IPS-15b (cell line): ENCODE measurements around the gene GDPD2.
"Not testable (repeated sequence)": the region's sequence is repeated elsewhere in the genome, so short reads cannot be mapped to it uniquely, and the experiment has no call there.

Experiments
- H3K27me3 ChIP-seq: one replicate; pipeline ENCODE4 v1.6.1; 2013; ENCODE audit warnings: low read length; ENCODE audit not compliant: control insufficient read depth, insufficient read depth
- H3K36me3 ChIP-seq: one replicate; pipeline ENCODE4 v1.6.1; 2013; ENCODE audit warnings: low read length; ENCODE audit not compliant: control insufficient read depth, insufficient read depth
- H3K4me1 ChIP-seq: one replicate; pipeline ENCODE4 v1.6.1; 2013; ENCODE audit warnings: mild to moderate bottlenecking, low read length; ENCODE audit not compliant: control insufficient read depth, insufficient read depth
- H3K4me3 ChIP-seq: one replicate; pipeline ENCODE4 v1.5.1; 2013; ENCODE audit warnings: low read depth, low read length
- H3K9ac ChIP-seq: one replicate; pipeline ENCODE4 v1.6.1; 2013; ENCODE audit warnings: low read depth, mild to moderate bottlenecking, low read length
- H3K9me3 ChIP-seq: one replicate; pipeline ENCODE4 v1.6.1; 2013; ENCODE audit warnings: mild to moderate bottlenecking, low read length; ENCODE audit not compliant: control insufficient read depth, insufficient read depth

Gene GDPD2

GRCh38 chrX:70422851-70423341 lies at the start of gene GDPD2:
TSS of gene GDPD2 (plus strand) at chrX:70423314. CDS start at chrX:70424985, 1,671 bp downstream.
- peaks cover 9% of the 10 kb centered on the region for H3K36me3 ChIP-seq
- peaks cover 11% of the 10 kb centered on the region for H3K4me1 ChIP-seq
- H3K4me3 ChIP-seq = peak within 1 kb of the TSS; percentile 65
- H3K9me3 ChIP-seq = no peaks in the 10 kb centered on the region
- H3K9ac ChIP-seq = peak within 1 kb of the TSS; percentile 24
- H3K27me3 ChIP-seq = no peaks in the 10 kb centered on the region

DNA sequence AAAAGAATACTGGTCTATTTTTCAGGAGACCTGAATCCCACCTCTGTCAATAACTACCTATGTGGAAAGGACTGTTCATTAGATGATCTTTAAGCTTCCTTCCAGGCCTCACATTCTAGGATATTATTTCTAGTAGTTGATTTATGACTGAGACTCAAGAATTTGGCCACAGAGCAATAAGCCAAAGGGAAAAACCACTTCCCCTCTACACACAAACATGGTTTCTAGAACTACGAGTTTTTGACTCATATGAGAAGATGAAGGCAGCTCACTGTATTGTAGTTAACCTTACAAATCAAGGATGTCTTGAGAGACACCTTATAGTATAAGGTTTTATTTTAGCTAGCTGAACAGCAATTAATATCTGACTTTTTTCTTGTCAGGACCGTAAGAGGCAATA lies 36.9 kb upstream of the GDPD2 start:
- Histone ChIP-seq H3K9me3 (no peaks in the 10 kb centered on the region), H3K27me3 (no peaks in the 10 kb centered on the region), H3K9ac (no peak overlapping the region), H3K36me3 (no peaks in the 10 kb centered on the region), H3K4me3 (no peak overlapping the region), H3K4me1 (no peaks in the 10 kb centered on the region)

DNA sequence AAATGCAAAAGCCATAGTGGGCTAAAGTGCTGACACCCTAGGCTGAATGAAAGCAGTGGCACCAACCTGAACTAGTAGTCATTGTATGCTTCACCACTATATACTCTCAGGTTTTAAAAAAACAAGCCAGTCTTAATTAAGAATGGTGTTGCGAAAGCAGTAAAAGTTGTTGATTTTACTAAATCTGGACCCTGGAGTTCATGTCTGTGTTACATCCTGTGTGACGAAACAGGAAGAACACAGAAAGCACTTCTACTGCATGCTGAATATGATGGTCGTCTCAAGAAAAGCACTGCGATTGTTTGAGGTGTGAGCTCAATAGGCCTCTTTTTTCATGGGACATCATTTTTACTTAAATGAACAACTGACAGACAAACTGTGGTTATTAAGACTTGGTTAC lies 24.2 kb upstream of the GDPD2 start:
- peaks cover 2% of the 10 kb centered on the region for H3K36me3 ChIP-seq

DNA sequence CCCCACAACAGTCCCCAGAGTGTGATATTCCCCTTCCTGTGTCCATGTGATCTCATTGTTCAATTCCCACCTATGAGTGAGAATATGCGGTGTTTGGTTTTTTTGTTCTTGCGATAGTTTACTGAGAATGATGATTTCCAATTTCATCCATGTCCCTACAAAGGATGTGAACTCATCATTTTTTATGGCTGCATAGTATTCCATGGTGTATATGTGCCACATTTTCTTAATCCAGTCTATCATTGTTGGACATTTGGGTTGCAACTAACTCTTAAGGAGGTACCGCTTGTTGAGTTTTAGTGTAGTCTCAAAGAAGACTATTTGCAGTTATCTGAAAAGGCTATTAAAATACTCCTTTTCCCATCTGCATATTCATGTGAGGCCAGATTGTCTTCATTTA lies 22.9 kb upstream of the GDPD2 start:
- not testable (repeated sequence) for H3K9ac ChIP-seq, H3K27me3 ChIP-seq, H3K36me3 ChIP-seq, H3K4me3 ChIP-seq, H3K4me1 ChIP-seq, H3K9me3 ChIP-seq

More for the DNA sequence above, 24.2 kb upstream of the GDPD2 start:
- Histone ChIP-seq H3K9ac (no peak overlapping the region), H3K4me1 (no peaks in the 10 kb centered on the region), H3K9me3 (no peaks in the 10 kb centered on the region), H3K4me3 (no peak overlapping the region), H3K27me3 (no peaks in the 10 kb centered on the region)

GRCh38 chrX:70402721-70403120 lies 20.4 kb upstream of the GDPD2 start:
- Histone ChIP-seq H3K36me3 (peaks cover 6% of the 10 kb centered on the region), H3K27me3 (no peaks in the 10 kb centered on the region)

DNA sequence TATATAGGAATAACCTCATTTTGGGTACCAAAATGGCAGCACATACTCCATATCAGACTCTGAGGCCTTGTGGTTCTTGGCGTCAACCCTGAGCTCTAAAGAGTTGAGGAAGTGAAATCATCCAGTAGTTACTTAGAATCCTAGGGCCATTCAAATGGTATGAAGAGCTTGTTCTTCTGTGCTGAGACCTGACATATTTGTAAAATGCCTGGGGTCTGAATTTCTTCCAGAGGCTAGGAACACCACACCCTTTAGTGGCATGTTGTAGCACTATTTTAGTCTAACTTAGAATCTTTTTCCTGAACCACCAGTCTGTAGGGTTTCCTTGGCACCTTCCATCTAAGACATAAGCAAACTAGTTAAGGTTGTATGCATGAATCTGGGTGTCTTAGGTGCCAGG lies 18.1 kb upstream of the GDPD2 start:
- peaks cover 6% of the 10 kb centered on the region for H3K36me3 ChIP-seq
- no peaks in the 10 kb centered on the region for H3K27me3 ChIP-seq
- H3K9me3 ChIP-seq = no peaks in the 10 kb centered on the region
- no peaks in the 10 kb centered on the region for H3K4me1 ChIP-seq
- H3K4me3 ChIP-seq = no peak overlapping the region
- H3K9ac ChIP-seq = no peak overlapping the region

More at GRCh38 chrX:70402721-70403120, 20.4 kb upstream of the GDPD2 start:
- Histone ChIP-seq H3K4me3 (no peak overlapping the region), H3K4me1 (no peaks in the 10 kb centered on the region), H3K9ac (no peak overlapping the region), H3K9me3 (no peaks in the 10 kb centered on the region)

DNA sequence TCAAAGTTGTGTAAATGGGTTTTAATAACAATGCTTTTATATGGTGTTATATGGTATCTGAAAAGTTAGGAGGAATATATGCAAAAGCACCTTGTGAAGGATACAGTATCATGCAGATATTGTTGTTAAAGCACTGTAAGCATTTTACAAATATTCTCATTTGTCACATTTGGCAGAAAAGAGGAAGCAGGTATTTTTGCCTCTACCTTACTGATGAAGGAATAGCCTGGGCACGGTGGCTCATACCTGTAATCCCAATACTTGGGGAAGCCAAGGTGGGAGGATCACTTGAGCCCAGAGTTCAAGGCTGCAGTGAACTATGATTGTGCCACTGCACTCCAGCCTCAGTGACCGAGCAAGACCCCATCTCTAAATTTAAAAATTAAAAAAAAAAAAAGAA lies 12.2 kb upstream of the GDPD2 start:
- H3K36me3 ChIP-seq = no peaks in the 10 kb centered on the region
- no peak overlapping the region for H3K9ac ChIP-seq
- H3K9me3 ChIP-seq = no peaks in the 10 kb centered on the region
- no peaks in the 10 kb centered on the region for H3K4me1 ChIP-seq
- H3K27me3 ChIP-seq = no peaks in the 10 kb centered on the region
- no peak overlapping the region for H3K4me3 ChIP-seq

DNA sequence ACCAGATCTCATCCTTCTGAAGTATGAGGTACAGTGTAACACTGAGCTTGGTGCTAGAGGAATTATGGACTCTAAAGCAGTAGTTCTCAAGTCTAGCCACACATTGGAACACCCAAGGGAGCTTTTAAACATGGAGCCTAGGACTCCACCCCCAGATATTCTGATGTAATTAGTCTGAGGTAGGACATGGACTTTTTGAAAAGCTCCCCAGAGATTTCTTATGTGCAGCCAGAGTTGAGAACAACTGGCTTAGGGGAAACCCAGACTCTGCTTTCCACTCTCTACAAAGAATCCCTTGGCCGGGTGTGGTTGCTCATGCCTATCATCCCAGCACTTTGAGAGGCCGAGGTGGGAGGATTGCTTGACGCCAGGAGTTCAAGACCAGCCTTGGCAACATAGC lies 11.6 kb upstream of the GDPD2 start:
- Histone ChIP-seq H3K9ac (no peak overlapping the region), H3K9me3 (no peaks in the 10 kb centered on the region), H3K36me3 (no peaks in the 10 kb centered on the region), H3K4me3 (no peak overlapping the region), H3K27me3 (no peaks in the 10 kb centered on the region), H3K4me1 (no peaks in the 10 kb centered on the region)

- Histone ChIP-seq H3K36me3 (peaks cover 6% of the 10 kb centered on the region), H3K9ac (no peak overlapping the region), H3K4me3 (no peak overlapping the region), H3K27me3 (no peaks in the 10 kb centered on the region), H3K9me3 (no peaks in the 10 kb centered on the region), H3K4me1 (peaks cover 11% of the 10 kb centered on the region)
These were observed 1.5 kb upstream of the GDPD2 start for GRCh38 chrX:70421618-70422017.

DNA sequence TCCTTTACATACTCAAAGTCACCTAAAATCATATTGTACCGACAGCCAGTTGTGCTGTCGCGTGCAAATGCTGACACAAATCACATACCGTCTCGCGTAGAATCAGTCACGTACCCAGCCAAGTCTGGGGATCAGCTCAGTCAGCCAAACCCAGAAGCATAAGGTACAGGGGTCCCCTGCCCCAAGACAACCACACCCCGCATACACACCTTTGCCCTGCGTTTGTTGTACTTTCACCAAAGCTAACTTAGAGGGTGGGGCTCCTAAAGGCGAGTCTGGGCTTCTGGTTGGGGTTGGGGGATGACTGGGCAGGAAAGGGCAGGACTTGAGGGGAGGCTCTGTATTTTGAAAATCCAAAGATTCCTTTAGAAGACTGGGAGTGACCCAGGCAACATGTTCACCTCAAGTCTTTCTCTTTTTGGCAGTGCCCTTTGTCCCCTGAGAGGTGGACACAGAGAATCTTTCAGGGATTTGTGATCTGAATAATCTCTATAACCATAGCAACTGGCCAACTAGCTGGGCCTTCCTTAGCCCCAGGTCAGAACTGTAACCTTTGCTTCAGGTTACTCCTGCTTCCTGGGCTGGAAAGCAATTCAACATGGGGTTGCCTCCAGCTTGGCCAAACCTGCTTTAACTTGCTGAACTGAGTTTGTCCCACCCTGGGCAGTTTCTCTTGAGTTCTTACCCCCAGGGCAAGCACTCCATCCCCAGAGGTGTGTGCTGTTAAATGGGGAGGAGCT lies 992 bp downstream of the GDPD2 start:
- Histone ChIP-seq H3K9ac (no peak overlapping the region), H3K36me3 (peaks cover 9% of the 10 kb centered on the region), H3K4me3 (peak overlapping the region; percentile 65), H3K9me3 (no peaks in the 10 kb centered on the region), H3K27me3 (no peaks in the 10 kb centered on the region), H3K4me1 (peaks cover 11% of the 10 kb centered on the region)

GRCh38 chrX:70424801-70425200 lies 1.7 kb downstream of the GDPD2 start:
- Histone ChIP-seq H3K9me3 (no peaks in the 10 kb centered on the region), H3K36me3 (peaks cover 9% of the 10 kb centered on the region), H3K4me3 (no peak overlapping the region), H3K27me3 (no peaks in the 10 kb centered on the region), H3K4me1 (peaks cover 11% of the 10 kb centered on the region), H3K9ac (no peak overlapping the region)
